Glomerular visceral epithelial cell (primary cell): ENCODE results near the gene DYNLRB1.
A peak's percentile ranks its signal among the peaks of the same experiment; 100 is the strongest.
"Not testable (repeated sequence)": the region's sequence is repeated elsewhere in the genome, so short reads cannot be mapped to it uniquely, and the experiment has no call there.

Source experiments
- DNase-seq: peaks from one replicate; pipeline ENCODE4 v3.0.0-alpha.2; 2016; ENCODE audit errors: extremely low spot score

The DYNLRB1 gene

DNA sequence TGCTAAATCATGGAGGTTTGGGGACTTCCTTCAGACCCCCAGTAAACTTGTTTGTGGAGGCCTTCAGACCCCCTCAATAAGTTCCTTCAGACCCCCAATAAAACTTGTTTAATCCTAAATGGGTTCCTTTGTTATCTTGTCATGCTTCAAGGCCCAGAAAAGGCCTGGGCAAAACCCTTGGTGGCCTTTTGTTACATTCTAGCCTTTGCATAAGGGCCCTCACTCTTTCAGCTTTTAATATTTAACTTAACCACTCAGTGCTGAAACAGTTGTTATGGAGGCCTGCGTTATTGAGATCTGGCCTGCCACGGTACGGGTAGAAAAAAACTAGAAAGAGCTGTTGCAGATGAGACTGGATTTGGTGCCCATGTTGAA lies 4.3 kb upstream of the DYNLRB1 start:
- DNase-seq = peak; percentile 65

DNA sequence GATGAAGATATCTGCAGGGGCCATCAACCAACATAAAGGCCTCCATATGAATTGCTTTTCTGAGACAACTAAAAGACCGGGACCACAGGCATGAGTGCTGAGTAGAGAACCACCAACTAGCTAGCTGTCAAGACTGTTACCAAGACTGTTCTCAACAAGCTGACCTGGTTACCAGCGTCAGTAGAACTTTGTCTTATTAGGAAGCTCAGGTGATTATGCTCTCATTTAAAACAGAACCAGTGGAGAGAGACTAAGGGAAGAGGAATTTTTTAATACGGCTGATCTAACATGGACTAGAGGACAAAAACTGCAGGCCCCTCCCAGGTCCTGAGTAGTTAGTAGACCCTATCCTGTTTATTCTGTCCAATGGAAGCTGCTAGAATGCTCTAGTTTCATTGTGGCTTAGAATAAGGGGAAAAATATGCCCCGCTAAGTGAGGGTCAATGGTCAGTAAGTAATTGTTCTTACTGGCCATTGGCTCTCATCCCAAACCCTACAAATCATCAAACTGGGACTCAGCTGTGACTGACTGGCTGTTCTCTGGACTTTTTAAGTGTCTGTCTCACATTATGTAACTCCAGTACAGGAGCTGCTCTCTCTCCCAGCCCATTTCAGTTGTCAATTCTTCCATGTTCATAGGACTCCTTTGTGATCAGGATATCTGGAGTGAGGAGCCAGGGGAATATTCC lies 3.8 kb upstream of the DYNLRB1 start:
- peak; percentile 70 for DNase-seq

DNA sequence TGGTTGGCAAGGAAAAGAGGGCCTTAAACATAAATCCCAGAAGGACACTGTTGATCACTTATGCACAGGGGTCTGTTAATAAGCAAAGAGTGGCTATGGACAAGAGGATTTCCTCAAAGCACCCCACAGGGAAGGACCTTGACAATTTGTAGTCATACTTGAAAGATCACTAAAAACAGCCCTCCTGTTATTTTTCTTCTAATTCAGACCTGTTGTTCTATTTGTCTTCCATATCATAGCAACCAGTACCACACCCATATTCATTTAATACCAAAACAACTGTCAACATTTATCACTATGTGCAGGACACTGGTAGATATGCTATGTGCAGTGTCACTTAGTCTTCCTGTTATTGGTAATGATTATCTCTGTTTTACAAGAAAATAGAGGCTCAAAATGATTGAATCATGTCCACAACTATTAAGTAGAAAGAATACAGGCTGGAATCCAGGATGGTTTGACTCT lies 3.2 kb upstream of the DYNLRB1 start:
- DNase-seq = peak; percentile 18

DNA sequence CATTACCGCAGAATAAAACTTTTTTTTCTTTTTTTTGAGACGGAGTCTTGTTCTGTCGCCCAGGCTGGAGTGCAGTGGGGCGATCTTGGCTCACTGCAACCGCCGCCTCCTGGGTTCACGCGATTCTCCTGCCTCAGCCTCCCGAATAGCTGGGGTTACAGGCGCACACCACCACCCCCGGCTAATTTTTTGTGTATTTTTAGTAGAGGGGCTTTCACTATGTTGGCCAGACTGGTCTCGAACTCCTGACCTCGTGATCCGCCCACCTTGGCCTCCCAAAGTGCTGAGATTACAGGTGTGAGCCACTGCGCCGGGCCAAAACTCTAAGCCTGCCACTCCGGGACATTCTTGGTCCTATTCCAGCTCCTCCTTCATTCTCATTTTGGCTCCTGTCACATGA lies 2.2 kb upstream of the DYNLRB1 start:
- not testable (repeated sequence) for DNase-seq

DNA sequence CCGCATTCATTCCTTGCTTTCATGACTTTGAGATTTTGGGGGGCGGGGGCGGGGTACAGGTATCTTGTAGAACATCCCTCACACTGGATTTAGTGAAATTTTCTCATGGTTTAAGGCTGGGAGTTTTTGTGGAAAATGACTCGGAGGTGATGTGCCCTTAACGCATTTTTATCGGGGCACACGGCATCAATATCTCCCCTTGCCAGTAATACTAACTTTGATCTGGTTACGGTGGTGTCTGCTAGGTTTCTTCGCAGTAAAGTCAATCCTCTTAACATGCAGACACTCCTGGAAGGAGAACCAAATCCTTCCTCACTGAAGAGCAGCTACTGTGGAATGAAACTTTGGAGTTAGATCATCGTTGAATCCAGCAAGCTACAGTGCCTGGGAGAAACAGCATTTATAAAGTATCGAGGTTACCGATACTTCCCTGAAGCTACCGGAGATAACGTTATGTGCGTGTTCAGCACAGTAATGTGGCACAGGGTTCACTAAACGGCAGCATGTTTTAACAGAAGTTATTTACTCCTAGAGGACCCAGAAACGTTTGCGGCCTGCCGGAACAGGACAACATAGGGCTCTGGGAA lies 1.2 kb upstream of the DYNLRB1 start:
- no peak for DNase-seq

DNA sequence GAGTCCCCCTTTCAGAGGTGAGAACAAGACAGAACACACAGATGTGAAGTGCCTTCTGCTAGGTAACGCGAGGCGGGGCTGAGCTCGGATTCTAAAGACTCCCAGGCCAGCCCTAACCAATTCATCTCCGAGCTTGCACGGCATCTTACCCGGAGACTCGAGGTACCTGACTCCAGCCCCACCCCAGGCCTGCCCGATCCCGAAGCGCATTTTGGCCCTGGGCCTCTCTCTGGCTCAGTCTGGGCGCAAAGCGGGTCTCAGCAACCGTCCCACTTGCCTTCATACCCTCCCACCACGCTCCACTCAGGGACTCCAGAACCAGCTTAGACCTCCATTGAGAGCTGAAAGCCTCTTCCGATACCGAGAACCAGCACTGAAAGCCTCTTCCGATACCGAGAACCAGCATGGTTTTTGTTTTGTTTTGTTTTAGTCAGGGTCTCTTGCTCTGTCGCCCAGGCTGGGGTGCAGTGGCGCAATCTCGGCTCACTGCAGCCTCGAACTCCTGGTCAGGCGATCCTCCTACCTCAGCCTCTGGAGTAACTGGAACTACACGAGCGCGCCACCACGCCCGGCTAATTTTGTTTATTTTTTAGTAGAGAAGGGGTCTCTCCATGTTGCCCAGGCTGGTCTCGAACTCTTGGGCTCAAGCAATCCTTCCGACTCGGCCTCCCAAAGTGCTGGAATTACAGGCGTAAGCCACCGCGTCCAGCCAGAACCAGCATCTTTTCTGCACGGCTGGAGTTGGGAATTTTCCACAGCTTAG lies 557 bp upstream of the DYNLRB1 start:
- peak; percentile 70 for DNase-seq

DNA sequence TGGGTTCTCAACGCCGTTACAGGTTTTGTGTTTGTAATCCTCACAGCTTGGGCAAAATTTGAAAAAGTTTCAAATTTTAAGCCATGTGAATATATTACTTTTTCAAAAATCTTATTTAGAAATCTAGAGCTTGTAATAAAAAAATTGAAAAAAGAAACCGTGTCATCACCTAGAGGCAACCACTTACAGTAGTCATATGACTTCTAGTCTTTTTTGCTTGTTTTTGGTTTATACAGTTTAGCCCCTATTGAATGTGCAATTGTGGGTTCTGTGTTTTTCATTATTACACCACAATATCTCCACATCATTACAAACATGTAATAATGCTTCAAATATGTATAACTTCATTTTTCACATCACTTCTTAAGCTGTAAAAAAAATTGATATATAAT lies 888 bp downstream of the DYNLRB1 start:
- DNase-seq = no peak

DNA sequence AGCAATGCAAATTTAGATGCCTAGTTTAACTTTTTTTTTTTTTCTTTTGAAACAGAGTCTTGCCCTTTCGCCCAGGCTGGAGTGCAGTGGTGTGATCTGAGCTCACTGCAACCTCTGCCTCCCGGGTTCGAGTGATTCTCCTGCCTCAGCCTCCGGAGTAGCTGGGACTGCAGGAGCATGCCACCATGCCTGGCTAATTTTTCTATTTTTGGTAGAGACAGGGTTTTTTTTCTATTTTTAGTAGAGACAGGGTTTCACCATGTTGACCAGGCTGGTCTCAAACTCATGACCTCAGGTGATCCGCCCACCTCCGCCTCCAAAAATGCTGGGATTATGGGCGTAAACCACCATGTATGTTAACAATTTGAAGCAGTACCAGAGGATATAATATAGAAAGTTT lies 2.6 kb downstream of the DYNLRB1 start:
- DNase-seq = not testable (repeated sequence)

DNA sequence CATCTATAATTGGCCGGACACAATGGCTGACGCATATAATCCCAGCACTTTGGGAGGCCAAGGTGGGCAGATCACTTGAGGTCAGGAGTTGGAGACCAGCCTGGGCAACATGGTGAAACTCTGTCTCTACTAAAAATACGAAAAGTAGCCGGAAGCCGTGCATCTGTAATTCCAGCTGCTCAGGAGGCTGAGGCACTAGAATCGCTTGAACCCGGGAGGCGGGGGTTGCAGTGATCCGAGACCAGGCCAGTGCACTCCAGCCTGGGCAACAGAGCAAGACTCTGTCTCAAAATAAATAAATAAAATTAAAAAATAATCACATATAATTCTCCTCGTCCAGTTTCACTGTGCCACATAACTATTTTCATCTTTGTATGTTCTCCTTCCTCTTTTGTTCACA lies 3.6 kb downstream of the DYNLRB1 start:
- not testable (repeated sequence) for DNase-seq

DNA sequence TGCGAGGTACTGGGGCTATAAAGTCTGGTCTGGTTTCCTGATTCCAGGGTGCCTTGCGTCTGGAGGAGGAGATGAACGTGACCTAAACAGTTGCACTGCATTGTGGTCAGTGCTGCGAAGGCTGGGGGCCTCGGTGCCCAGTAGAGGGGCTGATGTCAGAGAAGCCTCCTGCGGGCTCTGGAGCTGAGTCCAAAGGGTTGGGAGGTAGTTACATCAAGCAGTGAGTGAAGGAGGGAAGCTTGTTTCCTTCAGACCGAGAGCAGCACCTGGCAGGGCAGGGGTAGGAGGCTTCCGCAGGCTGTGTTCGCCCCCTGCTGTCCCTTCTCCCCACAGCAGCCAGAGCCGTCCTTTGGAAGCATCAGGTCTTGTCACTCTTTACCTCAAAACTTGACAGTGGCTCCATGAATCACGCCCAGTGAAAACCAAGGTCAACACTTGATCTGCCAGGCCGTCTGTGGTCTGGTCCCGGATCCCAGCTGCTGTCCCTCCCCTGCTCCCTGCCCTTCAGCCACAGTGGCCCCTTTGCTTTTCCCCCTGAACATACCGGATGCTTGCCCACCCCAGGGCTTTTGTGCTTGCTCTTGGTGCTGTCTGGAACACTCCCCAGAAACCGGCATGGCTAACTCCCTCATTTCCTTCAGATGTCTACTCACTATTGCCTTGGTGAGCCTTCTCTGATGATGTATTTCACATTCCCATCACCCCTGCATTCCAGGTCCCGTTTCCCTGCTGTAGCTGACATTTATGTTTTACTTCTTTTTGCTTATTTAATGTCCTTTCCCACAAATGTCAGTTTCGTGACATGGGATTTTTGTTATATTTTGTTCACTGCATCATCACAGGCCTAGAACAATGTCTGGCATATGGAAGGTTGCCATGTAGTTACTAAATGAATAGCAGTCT lies 7.0 kb downstream of the DYNLRB1 start:
- DNase-seq = peak; percentile 90

DNA sequence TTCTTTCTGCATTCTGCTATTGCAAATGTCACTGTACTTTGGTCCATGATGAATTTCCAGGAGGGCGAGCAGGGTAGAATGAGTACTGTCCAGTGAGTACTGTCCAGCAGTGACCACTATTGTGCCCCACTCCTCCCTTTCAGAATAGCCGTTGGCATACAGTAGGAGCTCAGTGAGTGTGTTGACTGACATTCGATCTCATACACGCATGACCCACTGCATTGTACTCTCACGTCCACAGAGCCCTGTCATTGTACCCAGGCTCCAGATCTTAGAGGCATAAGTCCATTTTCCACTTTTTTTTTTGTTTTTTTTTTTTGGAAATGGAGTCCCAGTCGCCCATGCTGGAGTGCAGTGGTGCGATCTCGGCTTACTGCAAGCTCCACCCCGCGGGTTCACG lies 8.2 kb downstream of the DYNLRB1 start:
- no peak for DNase-seq

DNA sequence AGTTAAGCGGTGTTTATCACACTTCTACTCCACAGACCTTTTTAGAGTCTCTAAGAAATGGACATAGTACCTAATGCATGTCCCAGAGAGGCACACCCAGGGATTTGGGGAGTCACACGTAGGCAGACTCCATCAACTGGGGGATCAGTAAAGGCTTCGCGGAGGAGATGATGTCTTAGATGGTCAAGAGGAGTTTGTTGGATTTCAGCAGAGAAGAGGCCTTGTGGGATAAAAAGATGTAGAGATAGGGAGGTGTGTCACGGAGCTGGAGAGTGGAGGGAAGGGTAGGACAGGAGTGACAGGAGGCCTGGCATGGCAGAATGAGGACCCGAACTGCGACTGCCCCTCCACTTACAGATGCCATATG lies 9.1 kb downstream of the DYNLRB1 start:
- DNase-seq = no peak

DNA sequence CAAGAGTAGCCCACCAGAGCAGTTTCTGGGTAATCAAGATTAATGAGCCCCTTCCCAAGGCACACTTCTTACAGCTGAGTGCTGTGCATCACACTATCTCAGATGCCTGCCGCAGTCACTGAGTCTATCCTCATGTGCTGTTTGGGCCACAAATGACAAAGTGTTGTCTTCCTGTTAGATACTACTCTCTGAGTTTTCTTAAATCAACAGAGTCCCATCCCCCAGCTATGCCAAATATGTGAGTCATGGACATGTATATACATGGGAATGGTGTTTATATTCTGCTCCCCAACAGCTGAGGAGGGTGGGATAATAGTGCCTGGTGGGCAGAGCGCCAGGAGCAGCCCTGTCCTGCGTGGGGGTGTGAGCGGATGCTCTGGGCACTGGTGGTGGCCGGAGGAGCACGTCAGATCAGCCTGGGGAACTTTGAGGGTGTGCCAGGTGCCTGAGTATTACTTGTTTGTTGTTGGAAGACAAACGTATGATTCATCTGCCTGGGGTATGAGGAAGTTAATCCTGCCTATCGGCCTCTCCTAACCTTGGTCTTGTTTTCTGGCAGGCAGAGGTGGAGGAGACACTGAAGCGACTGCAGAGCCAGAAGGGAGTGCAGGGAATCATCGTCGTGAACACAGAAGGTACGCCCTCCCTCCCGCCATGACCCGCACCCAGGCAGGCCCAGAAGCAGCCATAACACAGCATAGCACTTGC lies 9.6 kb downstream of the DYNLRB1 start:
- peak; percentile 100 for DNase-seq

DNA sequence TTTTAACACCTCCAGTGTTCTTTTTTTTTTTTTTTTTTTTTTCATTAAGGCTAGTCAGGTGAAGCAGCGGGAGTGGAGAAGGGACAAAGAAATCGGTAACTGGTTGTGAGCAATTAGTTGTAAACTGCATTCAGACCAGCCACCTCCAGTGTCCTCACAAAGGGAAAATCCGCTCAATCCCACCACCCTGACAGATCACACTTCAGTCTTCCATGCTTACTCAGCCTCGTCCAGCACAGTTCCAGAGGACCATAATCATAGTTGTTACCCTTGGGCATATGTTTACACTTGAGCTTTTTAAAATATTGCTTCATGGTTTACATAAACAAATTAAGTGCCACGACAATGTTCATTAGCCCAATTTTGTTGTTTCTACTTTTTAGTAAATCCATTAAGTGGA lies 10.2 kb downstream of the DYNLRB1 start:
- peak; percentile 27 for DNase-seq

DNA sequence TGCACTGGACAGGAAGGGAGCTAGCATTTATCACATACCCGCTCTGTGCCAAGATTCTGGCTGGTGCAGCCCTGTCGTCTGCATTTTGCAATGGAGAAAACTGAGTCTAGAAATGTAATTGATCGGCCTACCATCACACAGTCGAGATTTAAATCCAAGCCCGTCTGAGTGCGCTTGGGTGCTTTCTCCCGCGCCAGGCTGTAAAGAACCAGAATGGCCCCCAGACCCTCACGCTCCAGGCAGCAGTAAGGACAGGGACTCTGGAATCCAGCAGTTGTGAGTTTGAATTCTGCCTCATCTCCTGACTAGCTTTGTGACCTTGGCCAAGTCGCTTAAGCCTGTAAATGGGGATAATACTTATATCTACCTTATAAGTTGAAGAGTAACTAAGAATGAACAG lies 10.8 kb downstream of the DYNLRB1 start:
- no peak for DNase-seq

DNA sequence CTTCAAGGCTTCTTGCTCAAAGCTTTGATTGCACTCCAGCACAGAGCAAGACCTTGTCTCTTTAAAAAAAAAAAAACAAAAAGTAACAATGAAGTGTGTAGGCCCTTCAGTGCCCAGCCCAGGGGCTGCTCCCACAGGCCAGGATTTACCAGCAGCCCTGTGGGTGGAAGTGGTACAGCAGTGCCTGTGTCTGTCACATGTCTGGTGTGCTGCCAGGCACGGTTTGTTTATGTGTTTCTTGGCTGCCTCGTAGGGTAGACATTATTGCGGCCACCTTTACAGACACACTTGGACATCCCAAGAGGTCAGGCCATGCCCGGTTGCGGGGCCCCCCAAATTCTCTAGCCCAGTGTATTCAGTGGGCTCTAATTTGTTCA lies 12.7 kb downstream of the DYNLRB1 start:
- no peak for DNase-seq

DNA sequence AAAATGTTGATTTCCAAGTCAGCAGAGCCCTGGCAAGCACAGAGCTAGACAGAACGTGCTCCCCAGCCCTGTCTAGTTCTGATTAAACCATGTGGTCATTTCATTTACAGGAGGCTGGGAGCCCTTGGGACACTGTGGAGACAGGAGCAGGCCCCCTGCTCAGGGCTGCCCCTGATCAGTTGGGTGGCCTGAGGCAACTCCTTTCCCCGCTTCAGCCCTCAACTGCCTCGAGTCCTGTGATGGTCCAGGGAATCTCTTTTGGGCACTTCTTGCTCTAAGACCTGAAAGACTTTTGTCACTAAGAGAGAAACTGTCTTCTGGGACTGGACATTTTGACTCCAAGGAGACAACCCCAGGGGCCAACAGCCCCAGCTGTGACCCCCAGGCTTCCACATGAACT lies 13.5 kb downstream of the DYNLRB1 start:
- DNase-seq = no peak

DNA sequence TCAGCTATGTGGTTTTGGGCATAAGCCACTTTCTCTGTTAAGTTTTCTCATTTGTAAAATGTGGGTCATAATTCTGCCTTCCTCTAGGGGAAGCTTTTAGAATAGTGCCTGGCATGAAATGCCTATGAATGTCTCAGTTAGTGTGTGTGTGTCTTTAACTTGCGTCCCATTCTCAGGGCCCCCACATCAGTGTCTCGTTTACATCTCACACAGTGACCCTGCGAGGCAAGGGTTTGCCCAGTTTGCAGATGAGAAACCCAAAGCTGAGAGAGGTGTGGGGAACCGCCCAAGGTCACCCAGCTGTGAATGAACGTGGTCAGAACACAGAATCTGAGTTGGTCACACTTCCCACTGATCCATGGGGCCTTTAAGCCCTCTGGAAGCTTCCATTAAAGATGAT lies 14.1 kb downstream of the DYNLRB1 start:
- no peak for DNase-seq

DNA sequence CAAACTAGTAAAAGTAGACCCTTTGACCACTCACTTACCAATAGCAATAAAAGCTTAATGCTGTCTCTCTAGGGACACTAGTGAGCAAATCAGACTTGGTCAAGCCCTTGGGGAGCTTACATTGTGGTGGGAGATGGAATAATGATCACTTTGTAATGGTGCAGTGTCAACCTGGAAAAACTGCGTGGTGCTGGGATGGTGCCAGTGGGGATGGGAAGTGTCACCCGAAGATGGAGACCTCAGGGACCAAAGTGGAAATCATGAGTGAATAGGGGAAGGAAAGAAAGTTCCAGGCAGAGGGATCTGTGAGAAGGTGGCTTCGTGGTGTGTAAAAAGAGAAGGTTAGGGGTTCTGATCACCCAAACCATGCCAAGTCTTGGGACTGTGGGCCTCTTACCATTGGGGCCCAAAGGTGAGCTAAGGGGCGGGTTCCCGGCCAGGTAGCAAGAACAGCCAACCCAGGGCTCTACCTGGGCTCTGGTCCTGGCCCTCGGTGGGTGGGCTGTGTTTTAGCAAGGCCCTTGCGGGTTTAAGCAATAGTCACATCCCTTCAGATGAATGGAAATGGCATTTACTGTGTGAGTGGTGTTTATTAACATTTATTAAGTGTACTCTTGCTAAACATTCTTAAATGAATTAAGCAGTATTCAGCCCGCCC lies 15.5 kb downstream of the DYNLRB1 start:
- no peak for DNase-seq

DNA sequence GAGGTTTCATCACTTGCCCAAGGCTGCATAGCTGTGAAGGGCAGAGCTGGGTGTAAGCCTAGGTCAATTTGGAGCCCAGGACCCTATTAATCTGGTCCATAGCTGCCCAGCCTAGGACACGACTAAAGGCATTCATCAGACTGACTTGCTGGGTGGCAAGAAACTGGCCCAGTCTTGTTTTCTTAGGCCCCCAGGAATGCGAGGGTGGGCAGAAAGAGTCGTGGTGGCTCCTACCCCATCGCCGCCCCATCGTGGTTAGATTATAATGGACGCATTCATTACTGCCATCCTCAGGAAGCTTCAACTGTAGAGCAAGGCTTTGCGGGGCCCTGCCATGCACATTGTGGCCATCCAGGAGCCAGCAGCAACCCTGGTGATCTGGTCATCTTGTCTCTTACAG lies 16.1 kb downstream of the DYNLRB1 start:
- DNase-seq = peak; percentile 17

DNA sequence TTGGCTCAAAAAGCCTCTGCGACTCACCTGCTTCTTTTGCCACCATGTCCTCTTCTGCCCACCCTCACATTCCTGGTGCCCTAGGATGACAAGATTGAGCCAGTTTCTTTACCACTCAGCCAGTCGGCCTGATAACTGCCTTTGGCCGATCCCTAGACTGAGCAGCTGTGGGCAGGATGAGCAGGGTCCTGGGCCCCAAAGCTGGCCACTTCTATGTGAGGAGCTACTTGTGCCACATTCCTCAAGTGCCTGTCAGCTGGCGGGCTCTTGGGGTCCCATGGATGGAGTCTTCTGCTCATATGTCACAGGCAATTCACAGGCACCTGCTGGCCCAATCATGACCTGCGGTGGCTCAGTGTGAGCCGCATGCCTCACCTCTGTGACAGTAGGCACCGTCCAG lies 16.5 kb downstream of the DYNLRB1 start:
- no peak for DNase-seq
